Transverse colon (tissue), 4 donors: ENCODE measurements around the gene GHRH. TPM values are rescaled to one million over a fixed set of nuclear protein-coding genes. Genes with fewer than 3 reads are reported as not detected.
A peak's percentile ranks its signal among the peaks of the same experiment; 100 is the strongest.

Source experiments
- DNase-seq: peaks from one replicate; pipeline ENCODE4 v3.0.0-alpha.2; 2019
- H3K27ac ChIP-seq, 4 donors: fragments of 200-600 bp; sonication (generic); 2 replicates each; pipeline ENCODE4 v1.5.1; 2016 to 2018; ENCODE audit warnings: inconsistent platforms in 4 of 4
- H3K27me3 ChIP-seq: fragments of 200-600 bp; sonication (generic); 2 replicates; pipeline ENCODE4 v1.5.1; 2017; ENCODE audit warnings: inconsistent platforms
- H3K36me3 ChIP-seq, 4 donors: fragments of 200-600 bp; sonication (generic); 2 replicates each; pipeline ENCODE4 v1.5.1; 2017 to 2019; ENCODE audit warnings: inconsistent platforms in 4 of 4
- H3K4me1 ChIP-seq, 4 donors: fragments of 200-600 bp; sonication (generic); 2 replicates each; pipeline ENCODE4 v1.5.1; 2017 to 2020; ENCODE audit warnings: inconsistent platforms in 4 of 4
- H3K4me3 ChIP-seq, 4 donors: fragments of 200-600 bp; sonication (generic); 1 replicate in 1 of 4; 2 replicates in 3 of 4; pipeline versions ENCODE4 v1.5.1 to v1.6.1; 2017 to 2019; ENCODE audit warnings: inconsistent platforms in 4 of 4
- H3K9me3 ChIP-seq, 2 donors: fragments of 200-600 bp; sonication (generic); 2 replicates each; pipeline ENCODE4 v1.5.1; 2017 to 2019; ENCODE audit warnings: inconsistent platforms in 2 of 2
- CTCF ChIP-seq, 5 experiments: fragments of 200-600 bp in 3 of 5; fragments of 450-650 bp in 2 of 5; sonication (generic) in 3 of 5; IDR thresholded peaks; 1 replicate in 2 of 5; 2 replicates in 3 of 5; pipeline ENCODE4 v1.5.1; 2016 to 2017; ENCODE audit warnings: antibody characterized with exemption in 5 of 5, inconsistent platforms in 3 of 5, mild to moderate bottlenecking in 2 of 5, moderate library complexity in 1 of 5
- EP300 ChIP-seq: sonication (generic); formaldehyde crosslinking; IDR thresholded peaks from one replicate; pipeline ENCODE4 v1.6.1; 2017; ENCODE audit warnings: antibody characterized with exemption, low read depth
- POLR2A ChIP-seq: fragments of 450-650 bp; IDR thresholded peaks from one replicate; pipeline ENCODE4 v1.6.1; 2016; ENCODE audit warnings: antibody characterized with exemption, mild to moderate bottlenecking, moderate library complexity
- POLR2AphosphoS5 ChIP-seq, 3 donors: sonication (generic); formaldehyde crosslinking; IDR thresholded peaks; one replicate each; pipeline ENCODE4 v1.6.1; 2016; ENCODE audit warnings: antibody characterized with exemption in 3 of 3
- WGBS, 2 donors: methylation state at CpG; one replicate each; pipeline ENCODE4 v1.1.5; 2018; ENCODE audit warnings: low coverage in 1 of 2; 5-methylcytosine and 5-hydroxymethylcytosine counted together
- in situ Hi-C, 4 donors: fragments of 200-750 bp; cut with MboI; loops; one replicate each; pipeline versions ENCODE4 v1.15.0 to v1.15.1; 2017; ENCODE audit warnings: low sequenced_read_pairs in 3 of 4, low pct_ligation_motif_present in 1 of 4, low pct_unique_long_range_greater_than_20kb in 1 of 4
- intact Hi-C: fragments of 100-400 bp; cut with DNase I; formaldehyde crosslinking; loops from one replicate; pipeline ENCODE4 v1.15.1; 2023; ENCODE audit warnings: low total_unique reads
- total RNA-seq, 4 donors: library from RNA; depleted of rRNA; stranded (reverse); fragments of >200 nt; gene quantifications; one replicate each; pipeline ENCODE4 v1.1.0, GENCODE V29; 2016

GHRH gene, protein sequence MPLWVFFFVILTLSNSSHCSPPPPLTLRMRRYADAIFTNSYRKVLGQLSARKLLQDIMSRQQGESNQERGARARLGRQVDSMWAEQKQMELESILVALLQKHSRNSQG
- total RNA-seq, result not detected

DNA sequence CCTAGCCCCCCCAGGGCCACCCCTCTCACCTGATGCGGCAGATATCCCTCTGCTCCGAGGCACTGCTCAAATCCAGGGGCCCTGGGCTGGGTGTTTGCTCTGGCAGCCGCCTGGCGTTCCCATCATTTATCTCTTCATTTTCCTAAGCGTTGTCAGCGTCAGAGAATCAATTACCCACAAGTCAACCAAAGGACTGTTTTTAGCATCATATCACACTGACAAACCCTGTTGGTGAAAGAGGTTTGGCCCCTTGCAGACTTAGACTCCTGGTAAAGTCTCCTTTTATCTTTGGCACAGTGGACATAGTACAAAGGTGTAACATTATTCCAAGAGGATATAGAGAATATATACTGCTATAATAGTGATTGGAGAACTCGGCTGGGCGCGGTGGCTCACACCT lies at the start of gene GHRH:
GHRH (minus strand) TSS at position 101 of the 400 bp plus-strand sequence. CDS start 4,925 bp downstream, outside the sequence.
- Histone ChIP-seq H3K27me3 (no peaks in the 10 kb centered on the region), H3K9me3 (no peaks in the 10 kb centered on the region), H3K36me3 (no peaks in the 10 kb centered on the region), H3K4me1 (no peaks in the 10 kb centered on the region), H3K4me3 (no peak within 1 kb of the TSS), H3K27ac (no peak within 1 kb of the TSS)
- no peak for DNase-seq
- in situ Hi-C loops (no loop called here), intact Hi-C loops (no loop called here)
- 81 to 83% methylated on average over 7 to 9 of the region's 9 CpGs for WGBS, 2 donors
- no peak for TF ChIP-seq POLR2AphosphoS5 (IDR thresholded peaks at IDR 0.05)
- no peak for TF ChIP-seq CTCF (IDR thresholded peaks at IDR 0.05)
- no peak for TF ChIP-seq POLR2A
- no peak for TF ChIP-seq EP300

- H3K4me1 ChIP-seq, result peaks cover 26 to 79% (median 50%) of the 10 kb centered on the region in 4 donors
- intact Hi-C loops (no loop called here), in situ Hi-C loops (no loop called here)
- H3K36me3 ChIP-seq, result no peaks in the 10 kb centered on the region
- no peak overlapping the region for H3K4me3 ChIP-seq
- no peak for DNase-seq
- TF ChIP-seq CTCF (IDR thresholded peaks at IDR 0.05) (no peak), POLR2AphosphoS5 (IDR thresholded peaks at IDR 0.05) (no peak), POLR2A (no peak), EP300 (no peak)
- 92 to 100% methylated on average over 1 to 11 of the region's 11 CpGs for WGBS, 2 donors
- peak overlapping the region in 1 of 4 donors; percentile 75 for H3K27ac ChIP-seq
- no peaks in the 10 kb centered on the region for H3K27me3 ChIP-seq
- H3K9me3 ChIP-seq, result no peaks in the 10 kb centered on the region
Measured at GRCh38 chr20:37310951-37311350, 49.3 kb upstream of the GHRH start.

GRCh38 chr20:37309936-37310590 lies 48.4 kb upstream of the GHRH start:
- peaks cover 17 to 74% (median 43%) of the 10 kb centered on the region in 4 donors for H3K4me1 ChIP-seq
- no peaks in the 10 kb centered on the region for H3K36me3 ChIP-seq
- WGBS, 2 donors, result 67 to 72% methylated on average over 5 to 16 of the region's 16 CpGs
- peak overlapping the region; percentile 46 to 76 (median 54) for H3K27ac ChIP-seq
- H3K9me3 ChIP-seq, result no peaks in the 10 kb centered on the region
- no peak overlapping the region for H3K4me3 ChIP-seq
- in situ Hi-C loops (no loop called here), intact Hi-C loops (no loop called here)
- TF ChIP-seq POLR2AphosphoS5 (IDR thresholded peaks at IDR 0.05) (no peak), EP300 (no peak), POLR2A (no peak), CTCF (IDR thresholded peaks at IDR 0.05) (no peak)
- no peak for DNase-seq
- H3K27me3 ChIP-seq, result no peaks in the 10 kb centered on the region

DNA sequence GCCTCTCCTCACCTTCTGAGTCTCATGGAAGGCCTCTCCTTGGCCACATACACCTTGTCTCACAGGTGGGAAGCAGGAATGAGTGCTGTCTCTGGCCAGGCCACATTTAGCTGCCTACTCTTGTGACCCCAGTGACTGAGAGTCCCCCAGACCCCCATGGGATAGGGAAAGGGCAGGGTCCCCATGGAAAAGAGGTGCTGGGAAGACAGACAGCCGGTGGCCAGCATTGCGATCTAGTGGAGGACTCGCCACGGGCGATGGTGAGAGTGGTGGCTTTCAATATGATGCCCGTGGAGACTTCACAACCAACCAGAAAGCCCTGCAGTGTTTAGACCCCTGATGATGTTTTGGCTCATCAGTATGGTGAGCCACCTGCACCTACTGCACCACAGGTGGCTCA lies 47.7 kb upstream of the GHRH start:
- WGBS, 2 donors, result 97% methylated on average over 6 of the region's 6 CpGs; no CpG with 5 or more reads in 1 of the 2 donors
- H3K27me3 ChIP-seq, result no peaks in the 10 kb centered on the region
- no peak for DNase-seq
- H3K9me3 ChIP-seq, result no peaks in the 10 kb centered on the region
- H3K4me3 ChIP-seq, result no peak overlapping the region
- no peak for TF ChIP-seq POLR2AphosphoS5 (IDR thresholded peaks at IDR 0.05)
- no peak for TF ChIP-seq POLR2A
- no peak for TF ChIP-seq EP300
- H3K4me1 ChIP-seq, result peaks cover 9 to 72% (median 36%) of the 10 kb centered on the region in 4 donors
- H3K27ac ChIP-seq, result peak overlapping the region; percentile 46 to 76 (median 54)
- in situ Hi-C loops (no loop called here), intact Hi-C loops (no loop called here)
- no peaks in the 10 kb centered on the region for H3K36me3 ChIP-seq
